ENCODE data around the gene DHX40. TPM values are rescaled to one million over a fixed set of nuclear protein-coding genes. Genes with fewer than 3 reads are reported as not detected.

Gene DHX40
- total and polyA plus RNA-seq, 2 donors (not counting 1 experiment from before 2014, with no cell fraction given): 41.9 to 58.6 TPM

Other genes with a start within 250 kb of the DHX40 start
- 7.8 and 8.0 TPM in 2 replicates for gene YPEL2, start 234.0 kb upstream of the DHX40 start, total RNA-seq
- 2.5 and 4.8 TPM in 2 replicates for gene YPEL2, start 234.0 kb upstream of the DHX40 start, polyA plus RNA-seq
- gene CLTC, start 54.3 kb downstream of the DHX40 start, total RNA-seq: 327 and 468 TPM in 2 replicates
- 621 and 833 TPM in 2 replicates for gene CLTC, start 54.3 kb downstream of the DHX40 start, polyA plus RNA-seq
- gene PTRH2, start 141.8 kb downstream of the DHX40 start, total RNA-seq: 26.3 and 31.3 TPM in 2 replicates
- 60.5 and 67.7 TPM in 2 replicates for gene PTRH2, start 141.8 kb downstream of the DHX40 start, polyA plus RNA-seq
- 210 and 235 TPM in 2 replicates for gene VMP1, start 142.0 kb downstream of the DHX40 start, total RNA-seq
- 96.5 and 125 TPM in 2 replicates for gene VMP1, start 142.0 kb downstream of the DHX40 start, polyA plus RNA-seq